Subcutaneous adipose tissue (tissue), 4 donors: ENCODE results near the gene PARD3. TPM values are rescaled to one million over a fixed set of nuclear protein-coding genes. Genes with fewer than 3 reads are reported as not detected.

Experiments used
- total RNA-seq, 4 donors: library from RNA; depleted of rRNA; stranded (reverse); fragments of >200 nt; gene quantifications; one replicate each; pipeline ENCODE4 v1.1.0, GENCODE V29; 2016
- TF ChIP-seq, protein P1 (sequence below): fragments of 450-650 bp; IDR thresholded peaks from one replicate; pipeline ENCODE4 v1.5.1; 2016; ENCODE audit warnings: low read depth, mild to moderate bottlenecking, control low read depth, antibody characterized with exemption, moderate library complexity

PARD3 gene
- total RNA-seq, 4 donors from 2014 or later = 39.4 to 70.3 (median 45.0) TPM

DNA sequence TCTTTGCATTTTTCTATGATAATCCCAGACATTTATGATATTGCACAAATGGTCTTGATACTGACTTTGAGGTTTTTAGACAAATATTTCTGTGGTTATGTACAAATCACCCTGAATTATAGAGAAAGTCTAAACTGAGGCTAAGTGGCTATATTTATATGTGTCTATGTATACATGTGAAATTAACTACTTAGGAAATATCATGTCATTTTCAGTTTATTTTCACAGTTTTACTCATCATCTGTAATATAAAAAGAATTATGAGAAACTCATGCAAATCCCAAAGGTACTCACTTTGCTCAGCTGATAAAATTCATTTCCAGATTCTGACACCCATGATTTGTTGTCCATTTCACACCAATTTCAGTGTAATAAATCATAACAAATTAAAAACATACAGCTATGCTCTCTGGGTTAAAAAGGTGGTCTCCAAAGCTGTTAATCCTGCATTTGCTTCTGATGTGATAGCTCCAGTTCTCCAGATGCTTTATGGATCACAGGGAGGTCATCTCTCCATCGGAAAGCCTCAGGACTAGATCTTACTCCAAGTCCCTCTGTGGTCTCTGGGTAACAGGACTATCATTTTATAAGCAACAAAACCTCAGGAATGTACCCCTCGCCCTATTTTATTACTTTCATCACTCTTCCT lies 673.9 kb downstream of the PARD3 start:
- TF ChIP-seq, protein P1, sequence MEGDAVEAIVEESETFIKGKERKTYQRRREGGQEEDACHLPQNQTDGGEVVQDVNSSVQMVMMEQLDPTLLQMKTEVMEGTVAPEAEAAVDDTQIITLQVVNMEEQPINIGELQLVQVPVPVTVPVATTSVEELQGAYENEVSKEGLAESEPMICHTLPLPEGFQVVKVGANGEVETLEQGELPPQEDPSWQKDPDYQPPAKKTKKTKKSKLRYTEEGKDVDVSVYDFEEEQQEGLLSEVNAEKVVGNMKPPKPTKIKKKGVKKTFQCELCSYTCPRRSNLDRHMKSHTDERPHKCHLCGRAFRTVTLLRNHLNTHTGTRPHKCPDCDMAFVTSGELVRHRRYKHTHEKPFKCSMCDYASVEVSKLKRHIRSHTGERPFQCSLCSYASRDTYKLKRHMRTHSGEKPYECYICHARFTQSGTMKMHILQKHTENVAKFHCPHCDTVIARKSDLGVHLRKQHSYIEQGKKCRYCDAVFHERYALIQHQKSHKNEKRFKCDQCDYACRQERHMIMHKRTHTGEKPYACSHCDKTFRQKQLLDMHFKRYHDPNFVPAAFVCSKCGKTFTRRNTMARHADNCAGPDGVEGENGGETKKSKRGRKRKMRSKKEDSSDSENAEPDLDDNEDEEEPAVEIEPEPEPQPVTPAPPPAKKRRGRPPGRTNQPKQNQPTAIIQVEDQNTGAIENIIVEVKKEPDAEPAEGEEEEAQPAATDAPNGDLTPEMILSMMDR = no peak

DNA sequence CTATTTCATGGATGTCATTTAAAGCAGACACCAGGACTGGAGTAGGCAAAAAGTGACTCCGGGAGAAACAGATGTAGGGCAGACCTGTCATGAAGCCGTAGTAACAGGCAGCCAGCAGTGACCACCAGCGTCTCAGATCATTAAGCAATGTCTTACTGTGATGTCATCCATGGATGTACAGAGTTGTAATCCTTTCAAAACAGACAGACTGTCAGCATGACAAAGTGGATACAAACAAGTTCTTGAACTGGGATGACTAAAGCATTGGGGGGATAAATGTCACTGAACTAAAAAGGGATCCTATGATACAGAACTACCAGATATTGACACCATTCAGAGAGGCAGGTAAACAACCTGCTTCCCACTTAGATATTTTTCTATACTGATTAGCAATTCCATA lies 675.5 kb downstream of the PARD3 start:
- TF ChIP-seq, protein P1 = no peak

DNA sequence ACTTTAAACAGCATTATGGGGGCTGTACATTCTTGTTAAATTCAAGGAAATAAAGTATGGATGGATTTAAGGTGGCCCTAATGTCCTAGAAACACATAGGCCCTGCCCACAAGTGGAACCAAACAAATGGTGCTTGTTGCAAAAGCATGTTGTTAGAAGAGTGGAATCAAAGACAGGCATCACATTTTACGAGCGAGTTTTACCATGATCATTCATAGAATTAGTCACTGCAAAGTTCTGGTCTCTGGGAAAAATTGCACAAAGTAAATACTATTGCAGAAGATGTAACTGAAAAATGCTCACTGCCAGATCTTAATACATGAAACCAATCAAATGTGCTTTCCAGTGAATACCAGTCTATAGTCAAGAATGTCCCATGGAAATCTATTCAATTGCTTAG lies 677.1 kb downstream of the PARD3 start:
- TF ChIP-seq, protein P1 = no peak

DNA sequence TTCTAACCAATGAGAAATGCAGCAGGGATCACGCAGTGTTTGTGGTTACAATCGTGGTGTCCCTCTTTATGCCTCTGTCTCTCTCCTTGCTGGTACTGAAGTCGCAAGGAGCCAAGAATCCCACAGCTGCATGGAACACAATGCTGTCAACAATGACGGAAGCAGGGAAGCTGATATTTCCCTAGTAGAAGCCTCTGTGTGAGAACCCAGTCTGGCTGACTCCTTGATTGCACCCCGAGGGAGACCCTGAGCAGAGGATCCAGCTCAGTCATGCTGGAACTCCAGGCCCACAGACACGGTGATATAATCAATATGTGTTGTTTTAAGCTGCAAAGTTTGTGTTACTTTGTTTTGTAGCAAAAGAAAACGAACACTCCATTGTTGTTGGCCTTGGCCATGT lies 677.9 kb downstream of the PARD3 start:
- TF ChIP-seq, protein P1 = no peak

DNA sequence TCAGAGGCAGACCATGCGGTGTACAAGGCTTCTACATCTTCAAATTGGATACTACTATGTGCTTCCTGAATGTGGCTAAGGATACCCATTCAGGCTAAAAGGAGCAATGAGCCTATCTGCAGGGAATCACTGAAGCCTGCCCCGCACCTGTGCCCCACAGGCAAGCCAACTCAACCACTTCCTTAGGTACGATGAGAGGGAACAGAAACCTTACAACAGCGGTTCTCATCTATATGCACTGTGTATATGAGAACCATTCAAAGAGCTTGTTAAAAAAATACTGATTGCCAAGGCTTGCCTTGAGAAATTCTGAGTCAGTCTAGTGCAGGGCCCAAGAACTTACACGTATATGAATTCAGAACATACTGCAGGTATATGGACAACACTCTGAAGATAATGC lies 679.6 kb downstream of the PARD3 start:
- TF ChIP-seq, protein P1 = no peak

DNA sequence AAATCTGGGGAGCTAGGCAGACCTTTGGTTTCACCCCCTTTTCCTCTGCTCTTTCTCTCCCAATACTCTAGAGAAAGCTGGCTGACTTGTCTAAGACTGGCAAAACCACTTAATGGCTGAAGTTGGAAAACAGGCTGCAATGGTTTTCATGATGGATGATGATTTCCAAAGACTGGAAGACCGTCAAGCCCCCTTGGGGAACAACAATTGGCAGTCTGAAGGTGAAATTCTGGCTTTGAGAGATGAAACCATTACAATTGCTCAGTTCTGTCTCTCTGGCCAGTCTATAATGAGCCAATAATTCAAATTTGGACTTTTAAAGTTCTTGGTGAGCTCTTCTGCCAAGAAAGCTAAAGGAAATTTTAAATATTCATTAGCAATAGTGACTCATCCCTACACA lies 680.5 kb downstream of the PARD3 start:
- TF ChIP-seq, protein P1 = no peak

DNA sequence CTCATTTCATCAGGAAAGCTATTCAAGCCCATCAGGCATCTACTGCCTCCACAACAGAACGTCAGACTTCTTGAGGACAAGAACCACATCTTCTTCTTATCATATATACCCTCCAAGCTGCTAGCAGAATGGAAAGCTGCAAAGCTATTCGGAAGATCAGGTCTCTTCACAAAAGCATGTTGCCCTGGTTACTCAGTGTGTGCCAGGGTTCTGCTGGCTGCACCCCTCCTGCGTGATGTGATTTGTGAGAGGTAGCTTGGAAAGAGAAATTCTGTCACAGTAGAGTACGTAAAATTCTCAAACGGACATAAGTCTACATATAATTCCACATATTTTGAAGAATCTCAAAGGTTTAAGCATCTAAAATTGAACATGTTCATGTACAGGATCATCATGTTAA lies 681.7 kb downstream of the PARD3 start:
- TF ChIP-seq, protein P1 = no peak
